ENCODE data around the gene GPR75.

Gene GPR75

GRCh38 chr2:53859206-53860181 is at the start of gene GPR75:
Gene GPR75 (minus strand): TSS chr2:53859967. CDS start chr2:53854756, 5,211 bp downstream.
- Mint-ChIP-seq H3K27ac (no peak within 1 kb of the TSS), H3K9me3 (no peaks in the 10 kb centered on the region), H3K4me3 (no peak within 1 kb of the TSS), H3K27me3 (ENCODE audit: low read depth) (no peaks in the 10 kb centered on the region), H3K36me3 (ENCODE audit: low read depth) (peaks cover 36% of the 10 kb centered on the region), H3K4me1 (no peaks in the 10 kb centered on the region)
- TF ChIP-seq, protein P1, sequence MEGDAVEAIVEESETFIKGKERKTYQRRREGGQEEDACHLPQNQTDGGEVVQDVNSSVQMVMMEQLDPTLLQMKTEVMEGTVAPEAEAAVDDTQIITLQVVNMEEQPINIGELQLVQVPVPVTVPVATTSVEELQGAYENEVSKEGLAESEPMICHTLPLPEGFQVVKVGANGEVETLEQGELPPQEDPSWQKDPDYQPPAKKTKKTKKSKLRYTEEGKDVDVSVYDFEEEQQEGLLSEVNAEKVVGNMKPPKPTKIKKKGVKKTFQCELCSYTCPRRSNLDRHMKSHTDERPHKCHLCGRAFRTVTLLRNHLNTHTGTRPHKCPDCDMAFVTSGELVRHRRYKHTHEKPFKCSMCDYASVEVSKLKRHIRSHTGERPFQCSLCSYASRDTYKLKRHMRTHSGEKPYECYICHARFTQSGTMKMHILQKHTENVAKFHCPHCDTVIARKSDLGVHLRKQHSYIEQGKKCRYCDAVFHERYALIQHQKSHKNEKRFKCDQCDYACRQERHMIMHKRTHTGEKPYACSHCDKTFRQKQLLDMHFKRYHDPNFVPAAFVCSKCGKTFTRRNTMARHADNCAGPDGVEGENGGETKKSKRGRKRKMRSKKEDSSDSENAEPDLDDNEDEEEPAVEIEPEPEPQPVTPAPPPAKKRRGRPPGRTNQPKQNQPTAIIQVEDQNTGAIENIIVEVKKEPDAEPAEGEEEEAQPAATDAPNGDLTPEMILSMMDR (IDR thresholded peaks at IDR 0.05; ENCODE audit: unreplicated experiment in 3 of 3), result no peak

DNA sequence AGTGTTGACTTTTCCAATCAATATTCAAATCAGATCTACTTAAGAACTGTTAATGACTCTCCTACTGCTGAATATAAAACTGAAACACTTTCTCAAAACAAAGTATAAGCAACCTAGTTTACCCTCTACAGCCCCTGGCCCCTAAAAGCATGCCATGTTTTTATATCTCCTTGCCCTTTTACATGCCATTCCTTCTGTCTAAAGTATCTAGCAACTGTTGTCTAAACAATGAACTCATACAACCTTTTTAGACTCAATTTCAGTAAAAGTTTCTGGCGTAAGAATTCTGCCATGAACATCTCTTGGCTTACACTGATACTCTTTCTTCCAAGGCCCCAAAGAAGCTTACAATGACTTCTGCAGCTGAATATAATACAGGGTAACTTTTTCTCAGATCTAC is 47.8 kb upstream of the GPR75 start:
- Mint-ChIP-seq H3K36me3 (ENCODE audit: low read depth) (peaks cover 58% of the 10 kb centered on the region), H3K27ac (no peak overlapping the region), H3K4me3 (no peak overlapping the region), H3K4me1 (peaks cover 7% of the 10 kb centered on the region), H3K27me3 (ENCODE audit: low read depth) (no peaks in the 10 kb centered on the region), H3K9me3 (no peaks in the 10 kb centered on the region)
- TF ChIP-seq, protein P1 (IDR thresholded peaks at IDR 0.05; ENCODE audit: unreplicated experiment in 3 of 3), result no peak

DNA sequence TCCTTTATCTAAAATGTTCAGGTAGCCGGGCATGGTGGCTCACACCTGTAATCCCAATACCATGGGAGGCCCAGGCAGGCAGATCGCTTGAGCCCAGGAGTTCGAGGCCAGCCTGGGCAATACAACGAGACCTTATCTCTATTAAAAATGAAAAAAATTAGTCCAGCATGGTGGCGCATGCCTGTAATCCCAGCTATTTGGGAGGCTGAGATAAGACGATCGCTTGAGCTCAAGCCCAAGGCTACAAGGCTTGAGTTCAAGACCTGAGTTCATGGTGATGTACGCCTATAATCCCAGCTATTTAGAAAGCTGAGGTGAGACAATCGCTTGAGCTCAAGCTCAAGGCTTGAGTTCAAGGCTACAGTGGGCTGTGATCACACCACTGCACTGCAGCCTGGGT is 45.6 kb upstream of the GPR75 start:
- Mint-ChIP-seq H3K27me3 (ENCODE audit: low read depth) (no peaks in the 10 kb centered on the region), H3K27ac (no peak overlapping the region), H3K4me1 (no peaks in the 10 kb centered on the region), H3K4me3 (no peak overlapping the region), H3K9me3 (no peaks in the 10 kb centered on the region), H3K36me3 (ENCODE audit: low read depth) (peaks cover 69% of the 10 kb centered on the region)
- TF ChIP-seq, protein P1 (IDR thresholded peaks at IDR 0.05; ENCODE audit: unreplicated experiment in 3 of 3), result no peak

GRCh38 chr2:53903011-53903410 is 43.2 kb upstream of the GPR75 start:
- no peaks in the 10 kb centered on the region for H3K27me3 Mint-ChIP-seq (ENCODE audit: low read depth)
- H3K36me3 Mint-ChIP-seq (ENCODE audit: low read depth), result peaks cover 70% of the 10 kb centered on the region
- H3K9me3 Mint-ChIP-seq, result no peaks in the 10 kb centered on the region
- H3K4me3 Mint-ChIP-seq, result no peak overlapping the region
- H3K4me1 Mint-ChIP-seq, result no peaks in the 10 kb centered on the region
- H3K27ac Mint-ChIP-seq, result no peak overlapping the region
- TF ChIP-seq, protein P1 (IDR thresholded peaks at IDR 0.05; ENCODE audit: unreplicated experiment in 3 of 3), result no peak

DNA sequence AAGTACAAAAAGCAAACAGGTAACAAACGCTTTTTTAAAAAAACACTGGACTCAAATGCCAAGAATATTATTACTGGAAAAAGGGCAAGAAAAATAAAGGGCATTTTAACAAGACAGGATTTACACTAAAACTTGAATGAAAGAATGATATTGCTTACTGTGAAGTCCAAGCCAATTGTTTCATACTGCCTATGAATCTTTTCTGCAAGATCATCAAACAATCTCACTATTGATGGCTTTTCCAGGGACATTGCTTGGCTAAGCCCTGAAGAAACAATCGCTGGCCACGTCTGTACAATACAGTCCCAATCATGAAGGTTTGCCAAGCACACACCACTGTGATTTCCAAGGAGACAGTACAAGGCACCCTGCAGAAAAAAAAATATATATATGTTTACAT is 41.4 kb upstream of the GPR75 start:
- peaks cover 68% of the 10 kb centered on the region for H3K36me3 Mint-ChIP-seq (ENCODE audit: low read depth)
- H3K4me3 Mint-ChIP-seq, result no peak overlapping the region
- no peaks in the 10 kb centered on the region for H3K9me3 Mint-ChIP-seq
- TF ChIP-seq, protein P1 (IDR thresholded peaks at IDR 0.05; ENCODE audit: unreplicated experiment in 3 of 3), result no peak
- H3K4me1 Mint-ChIP-seq, result no peaks in the 10 kb centered on the region
- no peak overlapping the region for H3K27ac Mint-ChIP-seq
- H3K27me3 Mint-ChIP-seq (ENCODE audit: low read depth), result no peaks in the 10 kb centered on the region

- no peaks in the 10 kb centered on the region for H3K9me3 Mint-ChIP-seq
- TF ChIP-seq, protein P1 (IDR thresholded peaks at IDR 0.05; ENCODE audit: unreplicated experiment in 3 of 3), result no peak
- peaks cover 82% of the 10 kb centered on the region for H3K36me3 Mint-ChIP-seq (ENCODE audit: low read depth)
- no peak overlapping the region for H3K27ac Mint-ChIP-seq
- H3K4me3 Mint-ChIP-seq, result no peak overlapping the region
- no peaks in the 10 kb centered on the region for H3K27me3 Mint-ChIP-seq (ENCODE audit: low read depth)
- no peaks in the 10 kb centered on the region for H3K4me1 Mint-ChIP-seq
These were observed 37.1 kb upstream of the GPR75 start for GRCh38 chr2:53896864-53897263.

Measured in nephron (organoid).